Keratinocyte (primary cell): Measurements from ENCODE around the gene MAGEA9B. TPM values are rescaled to one million over a fixed set of nuclear protein-coding genes. Genes with fewer than 3 reads are reported as not detected.
A peak's percentile ranks its signal among the peaks of the same experiment; 100 is the strongest.

Experiments
- DNase-seq: peaks from one replicate; pipeline ENCODE4 v3.0.0-alpha.2; 2011; ENCODE audit warnings: low read depth, missing footprints, low spot score
- FAIRE-seq: peaks from 2 replicates; lab custom pipeline; 2011; peaks lifted over from hg19 to GRCh38; lab: Jason Lieb, UNC
- H2AFZ ChIP-seq: 2 replicates; pipeline ENCODE4 v1.6.0; 2012; ENCODE audit warnings: low read length, control low read depth, inconsistent platforms; ENCODE audit not compliant: control insufficient read depth
- H3K27ac ChIP-seq: 2 replicates; pipeline ENCODE4 v1.5.1; 2011; ENCODE audit warnings: low read length; ENCODE audit not compliant: control insufficient read depth, insufficient read depth
- H3K27me3 ChIP-seq: 3 replicates; pipeline ENCODE4 v1.6.0; 2011; ENCODE audit warnings: low read length; ENCODE audit not compliant: control insufficient read depth, insufficient read depth; ENCODE audit errors: extremely low read depth
- H3K36me3 ChIP-seq, 2 experiments: 2 replicates in 1 of 2; 3 replicates in 1 of 2; pipeline ENCODE4 v1.5.1; 2011; ENCODE audit warnings: low read length in 2 of 2, mild to moderate bottlenecking in 1 of 2; ENCODE audit not compliant: control insufficient read depth in 2 of 2, insufficient read depth in 2 of 2; ENCODE audit errors: extremely low read depth in 1 of 2
- H3K4me1 ChIP-seq: 3 replicates; pipeline ENCODE4 v1.5.1; 2011; ENCODE audit warnings: low read length; ENCODE audit not compliant: control insufficient read depth, insufficient read depth; ENCODE audit errors: extremely low read depth
- H3K4me2 ChIP-seq: 3 replicates; pipeline ENCODE4 v1.6.0; 2011; ENCODE audit warnings: low read depth, low read length; ENCODE audit not compliant: control insufficient read depth, insufficient read depth; ENCODE audit errors: extremely low read depth
- H3K4me3 ChIP-seq, 3 experiments: fragments of 200-600 bp in 1 of 3; sonication (generic) in 1 of 3; 2 replicates in 2 of 3; 3 replicates in 1 of 3; pipeline ENCODE4 v1.5.1; 2011 to 2016; ENCODE audit warnings: low read length in 3 of 3, mild to moderate bottlenecking in 3 of 3, control low read depth in 2 of 3, inconsistent platforms in 1 of 3, low read depth in 1 of 3, mixed read lengths in 1 of 3, mixed run types in 1 of 3, moderate library complexity in 1 of 3; ENCODE audit not compliant: control insufficient read depth in 2 of 3, insufficient read depth in 2 of 3; ENCODE audit errors: extremely low read depth in 1 of 3
- H3K79me2 ChIP-seq: 2 replicates; pipeline ENCODE4 v1.6.0; 2012; ENCODE audit warnings: low read length; ENCODE audit not compliant: control insufficient read depth, insufficient read depth
- H3K9ac ChIP-seq: 3 replicates; pipeline ENCODE4 v1.6.0; 2011; ENCODE audit warnings: low read length; ENCODE audit not compliant: control insufficient read depth, insufficient read depth; ENCODE audit errors: extremely low read depth
- H3K9me1 ChIP-seq: 3 replicates; pipeline ENCODE4 v1.6.0; 2011; ENCODE audit warnings: low read length; ENCODE audit not compliant: control insufficient read depth, insufficient read depth; ENCODE audit errors: extremely low read depth
- H3K9me3 ChIP-seq: 2 replicates; pipeline ENCODE4 v1.5.1; 2012; ENCODE audit warnings: low read depth, low read length; ENCODE audit not compliant: control insufficient read depth
- H4K20me1 ChIP-seq: 3 replicates; pipeline ENCODE4 v1.6.0; 2011; ENCODE audit warnings: low read length; ENCODE audit not compliant: control insufficient read depth, insufficient read depth; ENCODE audit errors: extremely low read depth
- CTCF ChIP-seq, 3 experiments: IDR thresholded peaks in 1 of 3; conservative IDR thresholded peaks in 1 of 3; optimal IDR thresholded peaks in 1 of 3; 2 replicates in 2 of 3; 3 replicates in 1 of 3; pipeline versions ENCODE3 to v1.5.1; 2011; ENCODE audit warnings: low read length in 3 of 3, mild to moderate bottlenecking in 3 of 3, moderate library complexity in 2 of 3, control low read depth in 1 of 3, inconsistent platforms in 1 of 3; ENCODE audit not compliant: insufficient read depth in 2 of 3; ENCODE audit errors: extremely low read depth in 1 of 3
- EZH2 ChIP-seq: IDR thresholded peaks from one replicate; pipeline ENCODE4 v1.6.1; 2012; ENCODE audit warnings: inconsistent platforms, mild to moderate bottlenecking, low read length, moderate library complexity
- dilution Hi-C: fragments of 300-500 bp; cut with MboI; formaldehyde crosslinking; loops from one replicate; pipeline ENCODE4 v1.7.0; 2020; ENCODE audit warnings: low sequenced_read_pairs; ENCODE audit not compliant: extremely low pct_ligation_motif_present
- polyA plus RNA-seq, 5 experiments: library from polyadenylated mRNA; depleted of rRNA in 3 of 5; stranded (reverse) in 3 of 5; stranded (forward) in 1 of 5; unstranded in 1 of 5; fragments of >200 nt; gene quantifications; 1 replicate in 1 of 5; 2 replicates in 3 of 5; 3 replicates in 1 of 5; pipeline versions ENCODE4 v1.2.1 to v1.2.3, GENCODE V29; 2011 to 2012; ENCODE audit warnings: missing spikeins in 2 of 5, low read depth in 1 of 5, low replicate concordance in 1 of 5

Gene MAGEA9B
- polyA plus RNA-seq, 1 donor (not counting 4 experiments of a cell fraction or from before 2014, with no cell fraction given), result not detected

- H3K4me3 ChIP-seq, result peak overlapping the region; percentile 62 to 80 (median 77)
- peaks cover 5% of the 10 kb centered on the region for H3K4me1 ChIP-seq
- H4K20me1 ChIP-seq, result no peaks in the 10 kb centered on the region
- no peaks in the 10 kb centered on the region for H3K9me1 ChIP-seq
- H3K79me2 ChIP-seq, result no peaks in the 10 kb centered on the region
- DNase-seq, result no peak
- dilution Hi-C loops, result no loop called here
- FAIRE-seq, result no peak
- H3K9me3 ChIP-seq, result no peaks in the 10 kb centered on the region
- H2AFZ ChIP-seq, result no peak overlapping the region
- H3K4me2 ChIP-seq, result peak overlapping the region; percentile 75
- H3K9ac ChIP-seq, result peak overlapping the region; percentile 72
- no peaks in the 10 kb centered on the region for H3K36me3 ChIP-seq
- peak overlapping the region; percentile 78 for H3K27ac ChIP-seq
- no peaks in the 10 kb centered on the region for H3K27me3 ChIP-seq
- no peak for TF ChIP-seq CTCF (optimal IDR thresholded peaks at IDR 0.05 in 1 of 3, IDR thresholded peaks at IDR 0.05 in 1 of 3, conservative IDR thresholded peaks at IDR 0.05 in 1 of 3; ENCODE audit: extremely low read depth in 1 of 3, insufficient read depth in 2 of 3, low read length in 3 of 3)
- no peak for TF ChIP-seq EZH2
Observed at GRCh38 chrX:149541521-149542047, 45.7 kb downstream of the MAGEA9B start.

GRCh38 chrX:149540621-149541520 is 46.4 kb downstream of the MAGEA9B start, which contains the start of gene EOLA1:
TSS of gene EOLA1 (plus strand) at chrX:149541012. CDS start at chrX:149545631, 4,619 bp downstream.
- Histone ChIP-seq H3K4me3 (peak within 1 kb of the TSS; percentile 62 to 80 (median 77)), H3K4me1 (peaks cover 5% of the 10 kb centered on the region), H4K20me1 (no peaks in the 10 kb centered on the region), H3K9me1 (no peaks in the 10 kb centered on the region), H3K79me2 (no peaks in the 10 kb centered on the region), H3K4me2 (peak within 1 kb of the TSS; percentile 75), H3K27me3 (no peaks in the 10 kb centered on the region), H2AFZ (peak within 1 kb of the TSS; percentile 83), H3K9ac (peak within 1 kb of the TSS; percentile 72), H3K27ac (peak within 1 kb of the TSS; percentile 78), H3K36me3 (no peaks in the 10 kb centered on the region), H3K9me3 (no peaks in the 10 kb centered on the region)
- dilution Hi-C loops, result no loop called here
- TF ChIP-seq EZH2 (no peak), CTCF (optimal IDR thresholded peaks at IDR 0.05 in 1 of 3, IDR thresholded peaks at IDR 0.05 in 1 of 3, conservative IDR thresholded peaks at IDR 0.05 in 1 of 3; ENCODE audit: extremely low read depth in 1 of 3, insufficient read depth in 2 of 3, low read length in 3 of 3) (peak in 1 of 3 experiments; percentile 4)
- peak; percentile 78 for DNase-seq
- peak; percentile 46 for FAIRE-seq
